Fibroblast of skin of right biceps (primary cell): ENCODE data around the gene ZNF98.

Experiments used
- DNase-seq: peaks from one replicate; pipeline ENCODE4 v3.0.0-alpha.2; 2013

The ZNF98 gene

DNA sequence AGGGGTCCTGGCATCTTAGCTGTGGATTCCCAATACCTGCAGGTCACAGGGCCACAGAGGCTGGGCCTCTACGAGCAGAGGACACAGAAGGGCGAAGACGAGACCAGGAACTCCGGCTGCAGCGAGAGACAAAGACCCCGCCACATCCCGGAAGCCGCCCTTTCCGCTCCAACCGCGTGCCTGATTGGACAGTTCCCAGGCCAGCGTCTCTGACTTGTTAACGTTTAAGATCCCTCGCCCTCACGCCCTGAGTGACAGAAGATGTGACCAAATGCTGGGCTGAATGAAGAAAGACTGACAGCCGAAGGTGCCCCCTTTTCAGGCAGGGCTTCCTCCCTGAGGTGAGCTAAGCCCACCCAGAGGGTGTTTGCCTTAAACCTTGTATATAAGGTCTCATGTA, at the start of gene ZNF98:
Gene ZNF98 (minus strand): TSS at position 136 of the 400 bp plus-strand sequence. CDS start 122 bp downstream, at position 14.
- no peak for DNase-seq

DNA sequence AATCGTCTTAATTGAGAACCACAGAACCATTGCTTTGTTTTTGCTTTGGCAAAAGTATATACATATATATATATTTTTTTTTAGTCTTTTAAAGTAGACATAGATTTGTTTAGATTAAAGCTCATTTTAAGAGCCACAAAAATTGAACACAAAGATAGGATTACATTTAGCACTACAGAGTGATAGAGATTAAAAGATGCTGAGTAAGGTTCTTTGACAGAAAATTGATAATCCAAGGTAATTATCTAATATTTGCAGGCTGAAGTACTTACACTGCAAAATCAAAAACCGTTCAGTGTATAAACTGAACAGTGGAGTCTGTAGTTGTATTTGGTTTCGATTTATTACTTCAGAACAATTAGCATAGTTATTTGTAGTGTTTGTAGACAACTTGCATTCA, 24.5 kb upstream of the ZNF98 start:
- DNase-seq = no peak

DNA sequence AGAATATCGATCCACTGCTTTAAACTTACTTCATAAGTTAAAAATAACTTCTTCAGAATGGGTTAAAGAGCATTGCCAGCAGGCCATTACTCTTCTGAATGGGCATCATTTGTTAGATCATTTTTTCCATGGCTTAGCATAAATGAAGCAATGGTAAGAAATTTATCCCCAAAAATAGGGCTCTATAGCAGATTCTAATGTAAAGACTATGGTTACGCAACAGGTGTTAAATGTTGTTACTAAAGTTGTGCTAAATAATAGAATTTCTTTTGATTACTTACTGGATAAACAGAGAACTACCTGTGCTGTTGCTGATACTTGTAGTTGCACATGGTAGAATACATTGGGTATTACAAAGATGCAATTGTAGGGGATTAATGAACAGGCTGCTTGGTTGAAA, 15.9 kb upstream of the ZNF98 start:
- DNase-seq = no peak

DNA sequence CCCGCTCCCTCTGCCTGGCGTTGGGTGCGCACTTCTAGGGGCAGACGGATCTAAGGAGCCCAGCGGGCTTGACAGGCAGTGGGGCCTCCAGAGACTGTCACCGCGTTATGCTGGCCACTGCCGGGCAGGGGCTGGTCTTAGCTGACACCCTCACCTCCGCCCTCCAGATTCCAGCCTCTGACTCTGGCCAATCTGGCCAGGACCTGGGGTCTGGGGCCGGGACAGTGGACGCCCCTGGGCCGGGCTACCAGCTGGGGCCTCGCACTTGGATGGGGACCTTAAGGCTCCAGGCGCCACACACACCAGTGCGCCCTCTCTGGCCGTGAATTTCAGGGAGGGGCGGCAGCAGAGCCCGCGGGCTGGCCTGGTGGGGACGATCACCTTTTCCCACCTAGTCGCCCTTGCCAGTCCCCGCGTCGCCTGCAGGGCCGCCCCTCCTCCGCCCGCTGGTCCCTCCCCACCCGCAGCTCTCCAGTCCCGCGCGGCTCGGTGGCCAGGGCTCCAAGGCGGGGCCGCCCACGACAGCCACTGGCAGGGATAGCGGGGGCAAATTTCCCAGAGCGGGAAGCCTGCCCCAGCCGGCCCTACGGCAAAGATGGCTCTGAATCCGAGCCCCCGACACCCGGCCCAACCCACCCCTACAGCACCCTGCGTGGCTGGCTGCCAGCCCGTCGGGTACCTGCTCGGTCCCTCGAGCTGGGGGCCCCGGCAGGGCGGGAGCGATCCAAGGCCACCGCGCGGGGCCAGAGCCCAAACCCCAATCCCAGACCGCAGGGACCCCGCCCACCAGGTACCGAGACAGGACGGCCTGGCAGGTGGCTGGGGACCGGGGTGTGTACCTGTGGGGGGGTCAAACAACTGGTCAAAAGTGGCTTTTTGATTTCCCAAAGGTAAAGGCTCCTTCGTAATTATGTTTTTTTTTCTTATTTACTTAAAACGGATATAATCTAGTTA, 6.1 kb upstream of the ZNF98 start:
- no peak for DNase-seq

DNA sequence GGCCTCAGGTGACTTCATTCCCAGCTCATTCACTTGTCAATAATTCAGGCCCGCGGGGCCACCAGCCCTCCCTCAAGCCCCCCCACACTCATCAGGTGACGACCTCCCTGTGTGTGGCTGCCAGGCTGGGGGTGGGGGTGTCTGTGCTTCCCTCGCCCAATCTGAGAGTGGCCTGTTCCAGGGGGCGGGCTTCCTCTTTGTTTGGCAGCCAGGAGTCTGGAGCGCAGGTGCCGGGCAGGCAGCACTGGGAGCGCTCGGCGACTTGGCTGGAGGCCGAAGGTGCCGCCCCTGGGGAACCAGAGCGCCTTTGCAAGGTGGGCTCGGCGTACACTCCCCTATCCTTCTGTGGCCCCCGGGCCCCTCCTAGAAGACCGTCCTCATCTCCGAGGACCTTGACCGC, 5.4 kb upstream of the ZNF98 start:
- no peak for DNase-seq

DNA sequence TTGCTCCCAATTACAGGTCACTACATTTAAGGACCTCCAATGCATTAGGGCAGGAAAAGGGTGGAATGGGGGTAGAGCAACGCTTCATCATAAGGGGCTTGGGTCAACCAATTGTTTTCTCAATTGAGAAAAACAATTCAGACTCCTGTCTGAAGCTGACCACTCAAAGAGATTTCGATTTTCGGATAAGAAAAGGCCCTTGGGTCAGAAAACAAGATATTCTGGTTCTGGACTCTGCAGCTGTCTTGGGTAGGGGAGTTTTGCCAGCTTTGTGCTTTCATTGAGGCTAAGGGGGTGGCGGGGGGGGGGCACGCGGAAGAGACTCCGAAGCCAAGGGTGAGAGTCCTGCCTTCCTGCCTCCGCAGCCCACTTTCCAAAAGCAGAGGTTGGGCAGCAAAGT, 4.8 kb upstream of the ZNF98 start:
- DNase-seq = no peak

DNA sequence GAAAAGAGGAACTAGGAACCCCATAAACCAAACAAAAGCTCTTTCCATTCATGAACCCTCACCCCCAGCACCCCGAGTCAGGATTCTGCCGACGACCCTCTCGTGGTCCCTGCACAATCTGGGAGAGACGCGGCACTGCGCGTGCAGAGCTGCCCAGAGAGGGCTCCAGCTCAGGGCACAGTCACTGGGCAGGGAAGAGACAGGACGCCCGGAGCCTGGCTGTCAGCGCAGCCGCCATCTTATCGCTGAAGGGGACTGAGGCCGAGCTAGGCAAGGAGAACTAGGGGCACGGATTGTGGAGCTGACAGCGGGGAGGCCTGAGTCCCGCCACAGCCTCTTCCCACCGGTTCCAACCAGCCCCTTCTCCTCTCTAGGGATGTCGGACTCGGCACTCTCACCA, 349 bp downstream of the ZNF98 start:
- no peak for DNase-seq

DNA sequence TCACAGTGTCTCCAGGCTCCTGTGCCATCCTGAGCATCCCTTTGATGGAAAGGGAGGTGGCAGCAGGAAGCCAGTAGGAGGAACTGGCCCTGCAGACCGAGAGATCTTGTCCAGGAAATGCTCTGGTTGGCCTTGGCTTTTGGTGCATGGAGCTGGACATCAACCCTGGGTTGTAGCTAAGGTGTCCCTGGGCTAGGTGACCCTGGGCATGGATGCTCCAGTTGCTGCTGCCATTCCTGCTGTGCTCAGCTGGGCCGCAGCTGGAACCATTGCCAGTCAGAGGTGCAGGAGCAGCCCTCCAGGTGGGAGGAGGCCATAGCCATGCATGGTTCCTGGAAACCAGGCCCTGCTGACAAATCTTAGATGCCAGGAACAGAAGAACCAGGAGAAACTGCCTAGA, 67.5 kb downstream of the ZNF98 start:
- DNase-seq = no peak
